CD14-positive monocyte (primary cell): ENCODE data around the gene CKAP4. TPM values are rescaled to one million over a fixed set of nuclear protein-coding genes. Genes with fewer than 3 reads are reported as not detected.

Source experiments
- DNase-seq, 3 donors: peaks; one replicate each; pipeline ENCODE4 v3.0.0-alpha.2; 2011 to 2022
- H2AFZ ChIP-seq: 2 replicates; pipeline ENCODE4 v1.6.0; 2012; ENCODE audit warnings: mild to moderate bottlenecking, low read depth, low read length, inconsistent platforms; ENCODE audit not compliant: insufficient read depth, poor library complexity, severe bottlenecking
- H3K27ac ChIP-seq, 2 donors: 1 replicate in 1 of 2; 2 replicates in 1 of 2; pipeline ENCODE4 v1.5.1; 2012 to 2013; ENCODE audit warnings: low read length in 2 of 2, control low read depth in 1 of 2, inconsistent platforms in 1 of 2, low read depth in 1 of 2, mild to moderate bottlenecking in 1 of 2
- H3K27me3 ChIP-seq, 2 donors: one replicate each; pipeline versions ENCODE4 v1.6.0 to v1.6.1; 2011 to 2013; ENCODE audit warnings: low read length in 2 of 2; ENCODE audit not compliant: control insufficient read depth in 2 of 2, insufficient read depth in 2 of 2
- H3K36me3 ChIP-seq, 2 donors: replicated peaks in 1 of 2; 1 replicate in 1 of 2; 2 replicates in 1 of 2; pipeline versions ENCODE4 v1.5.1 to v1.6.1; 2012 to 2013; ENCODE audit warnings: low read length in 2 of 2, control low read depth in 1 of 2, inconsistent platforms in 1 of 2, mild to moderate bottlenecking in 1 of 2; ENCODE audit not compliant: insufficient read depth in 2 of 2, control insufficient read depth in 1 of 2
- H3K4me1 ChIP-seq, 2 donors: 1 replicate in 1 of 2; 2 replicates in 1 of 2; pipeline versions ENCODE4 v1.5.1 to v1.6.1; 2012 to 2013; ENCODE audit warnings: low read length in 2 of 2, control low read depth in 1 of 2, inconsistent platforms in 1 of 2, mild to moderate bottlenecking in 1 of 2, moderate library complexity in 1 of 2; ENCODE audit not compliant: insufficient read depth in 2 of 2, control insufficient read depth in 1 of 2
- H3K4me2 ChIP-seq: replicated peaks from 2 replicates; pipeline ENCODE3; 2012; ENCODE audit warnings: low read length, moderate library complexity, mild to moderate bottlenecking; ENCODE audit not compliant: poor library complexity, severe bottlenecking; ENCODE audit errors: extremely low read depth
- H3K4me3 ChIP-seq, 3 experiments: fragments of 200-600 bp in 1 of 3; sonication (generic) in 1 of 3; replicated peaks in 1 of 3; 1 replicate in 2 of 3; 2 replicates in 1 of 3; pipeline ENCODE4 v1.5.1; 2011 to 2013; ENCODE audit warnings: low read length in 3 of 3, mild to moderate bottlenecking in 3 of 3, control low read depth in 2 of 3, low read depth in 2 of 3, inconsistent platforms in 1 of 3, moderate library complexity in 1 of 3
- H3K79me2 ChIP-seq: 2 replicates; pipeline ENCODE4 v1.6.0; 2012; ENCODE audit warnings: mild to moderate bottlenecking, control low read depth, inconsistent platforms, low read length, moderate library complexity; ENCODE audit not compliant: insufficient read depth
- H3K9ac ChIP-seq: 2 replicates; pipeline ENCODE4 v1.6.0; 2017; ENCODE audit warnings: low read length, mild to moderate bottlenecking; ENCODE audit not compliant: insufficient read depth, poor library complexity, severe bottlenecking
- H3K9me3 ChIP-seq, 2 donors: replicated peaks in 1 of 2; 1 replicate in 1 of 2; 2 replicates in 1 of 2; pipeline versions ENCODE4 v1.5.1 to v1.6.1; 2012 to 2013; ENCODE audit warnings: low read length in 2 of 2, control low read depth in 1 of 2; ENCODE audit not compliant: control insufficient read depth in 1 of 2, insufficient read depth in 1 of 2
- H4K20me1 ChIP-seq: 2 replicates; pipeline ENCODE4 v1.6.0; 2012; ENCODE audit warnings: mild to moderate bottlenecking, low read length, control low read depth, moderate library complexity; ENCODE audit not compliant: insufficient read depth
- H3K27ac Mint-ChIP-seq, 7 donors: one replicate each; pipeline ENCODE4 v1.8.0; 2020; ENCODE audit warnings: mild to moderate bottlenecking in 7 of 7, mixed read lengths in 7 of 7, moderate library complexity in 6 of 7, inconsistent platforms in 2 of 7
- H3K27me3 Mint-ChIP-seq, 3 donors: one replicate each; pipeline ENCODE4 v1.8.0; 2021 to 2022; ENCODE audit warnings: low read depth in 3 of 3, mild to moderate bottlenecking in 3 of 3, mixed read lengths in 3 of 3, moderate library complexity in 3 of 3, inconsistent platforms in 1 of 3
- H3K36me3 Mint-ChIP-seq, 2 donors: one replicate each; pipeline ENCODE4 v1.8.0; 2020; ENCODE audit warnings: mixed read lengths in 2 of 2, inconsistent platforms in 1 of 2, mild to moderate bottlenecking in 1 of 2
- H3K4me1 Mint-ChIP-seq: one replicate; pipeline ENCODE4 v1.8.0; 2020; ENCODE audit warnings: mild to moderate bottlenecking, mixed read lengths
- H3K4me3 Mint-ChIP-seq, 2 donors: one replicate each; pipeline ENCODE4 v1.8.0; 2020; ENCODE audit warnings: mild to moderate bottlenecking in 2 of 2, mixed read lengths in 2 of 2, moderate library complexity in 1 of 2
- H3K9me3 Mint-ChIP-seq, 7 donors: one replicate each; pipeline ENCODE4 v1.8.0; 2020 to 2022; ENCODE audit warnings: mixed read lengths in 7 of 7, mild to moderate bottlenecking in 6 of 7, moderate library complexity in 6 of 7, inconsistent platforms in 2 of 7
- CTCF ChIP-seq: fragments of 200-600 bp; IDR thresholded peaks from one replicate; pipeline ENCODE4 v1.8.0; 2022; ENCODE audit warnings: antibody characterized with exemption, mild to moderate bottlenecking
- WGBS: methylation state at CpG from one replicate; pipeline ENCODE4 v1.1.5; 2013; ENCODE audit warnings: missing lambda C conversion rate; ENCODE audit not compliant: insufficient coverage; 5-methylcytosine and 5-hydroxymethylcytosine counted together
- intact Hi-C, 2 donors: fragments of 100-400 bp; cut with micrococcal nuclease; formaldehyde crosslinking; loops; one replicate each; pipeline versions ENCODE4 v1.15.0 to v1.15.1; 2023
- polyA plus RNA-seq, 3 donors: library from polyadenylated mRNA; depleted of rRNA in 1 of 3; unstranded in 2 of 3; stranded (reverse) in 1 of 3; fragments of 300-500 nt in 2 of 3; fragments of >200 nt in 1 of 3; fragmentation: Illumina TruSeq in 2 of 3; gene quantifications; 1 replicate in 2 of 3; 2 replicates in 1 of 3; pipeline ENCODE4 v1.2.3, GENCODE V29; 2012 to 2021

Gene CKAP4
- polyA plus RNA-seq, 3 donors: 46.9 to 59.4 (median 55.9) TPM

GRCh38 chr12:106282457-106283097 lies 34.8 kb upstream of the CKAP4 start:
- H3K4me2 ChIP-seq: no peak overlapping the region
- no peaks in the 10 kb centered on the region for H4K20me1 ChIP-seq
- no peak overlapping the region for H3K9ac ChIP-seq
- H3K27me3 ChIP-seq: peaks cover 10 to 13% of the 10 kb centered on the region in 2 donors
- H3K4me1 ChIP-seq: peaks cover 14 to 26% of the 10 kb centered on the region in 2 donors
- Mint-ChIP-seq H3K4me1 (peaks cover 35% of the 10 kb centered on the region), H3K4me3 (no peak overlapping the region), H3K27ac (peak overlapping the region; percentile 65 to 91 (median 87)), H3K27me3 (peaks cover 14 to 29% (median 19%) of the 10 kb centered on the region in 3 donors), H3K9me3 (peaks cover 5 to 15% (median 11%) of the 10 kb centered on the region in 7 donors), H3K36me3 (peaks cover 2 to 4% of the 10 kb centered on the region in 2 donors)
- peak overlapping the region in 1 of 2 donors; percentile 63 for H3K27ac ChIP-seq
- DNase-seq: peak; percentile 72 to 88 (median 83)
- H3K9me3 ChIP-seq: peaks cover 3 to 6% of the 10 kb centered on the region in 2 donors
- 36% methylated on average over 2 of the region's 7 CpGs for WGBS
- no peaks in the 10 kb centered on the region for H3K79me2 ChIP-seq
- no peak overlapping the region for H3K4me3 ChIP-seq
- intact Hi-C loops: loop anchor here in 1 of 2 donors (2.0 to 5.0 kb wide), 2 partner anchors 35 to 56 kb away; partner anchors contain the start of gene CKAP4
- no peak overlapping the region for H2AFZ ChIP-seq
- peak; percentile 94 for TF ChIP-seq CTCF
- H3K36me3 ChIP-seq: no peaks in the 10 kb centered on the region

- Mint-ChIP-seq H3K4me3 (no peak overlapping the region), H3K9me3 (peaks cover 5 to 15% (median 11%) of the 10 kb centered on the region in 7 donors)
- 44% methylated on average over 2 of the region's 4 CpGs for WGBS
Measured at GRCh38 chr12:106281804-106282203, 34.0 kb upstream of the CKAP4 start.

More at GRCh38 chr12:106281804-106282203, 34.0 kb upstream of the CKAP4 start:
- Mint-ChIP-seq H3K4me1 (peaks cover 31% of the 10 kb centered on the region), H3K27me3 (peaks cover 14 to 27% (median 17%) of the 10 kb centered on the region in 3 donors), H3K27ac (peak overlapping the region in 6 of 7 donors; percentile 4 to 91 (median 87)), H3K36me3 (peaks cover 2 to 4% of the 10 kb centered on the region in 2 donors)
- intact Hi-C loops: loop anchor here (1.0 to 5.0 kb wide), 3 partner anchors 35 to 55 kb away; partner anchors contain the start of gene CKAP4 (in 1 of the 2)
- Histone ChIP-seq H3K9me3 (peaks cover 3 to 6% of the 10 kb centered on the region in 2 donors), H3K36me3 (no peaks in the 10 kb centered on the region), H3K4me2 (no peak overlapping the region), H3K4me3 (no peak overlapping the region), H3K79me2 (no peaks in the 10 kb centered on the region), H3K4me1 (peaks cover 14 to 25% of the 10 kb centered on the region in 2 donors), H3K9ac (no peak overlapping the region), H3K27me3 (peaks cover 10 to 13% of the 10 kb centered on the region in 2 donors), H2AFZ (no peak overlapping the region), H3K27ac (peak overlapping the region in 1 of 2 donors; percentile 63), H4K20me1 (no peaks in the 10 kb centered on the region)
- peak; percentile 64 to 86 (median 72) for DNase-seq
- no peak for TF ChIP-seq CTCF
